ENCODE results near the gene RPS27A.
"Not testable (repeated sequence)": the region's sequence is repeated elsewhere in the genome, so short reads cannot be mapped to it uniquely, and the experiment has no call there.

RPS27A gene

DNA sequence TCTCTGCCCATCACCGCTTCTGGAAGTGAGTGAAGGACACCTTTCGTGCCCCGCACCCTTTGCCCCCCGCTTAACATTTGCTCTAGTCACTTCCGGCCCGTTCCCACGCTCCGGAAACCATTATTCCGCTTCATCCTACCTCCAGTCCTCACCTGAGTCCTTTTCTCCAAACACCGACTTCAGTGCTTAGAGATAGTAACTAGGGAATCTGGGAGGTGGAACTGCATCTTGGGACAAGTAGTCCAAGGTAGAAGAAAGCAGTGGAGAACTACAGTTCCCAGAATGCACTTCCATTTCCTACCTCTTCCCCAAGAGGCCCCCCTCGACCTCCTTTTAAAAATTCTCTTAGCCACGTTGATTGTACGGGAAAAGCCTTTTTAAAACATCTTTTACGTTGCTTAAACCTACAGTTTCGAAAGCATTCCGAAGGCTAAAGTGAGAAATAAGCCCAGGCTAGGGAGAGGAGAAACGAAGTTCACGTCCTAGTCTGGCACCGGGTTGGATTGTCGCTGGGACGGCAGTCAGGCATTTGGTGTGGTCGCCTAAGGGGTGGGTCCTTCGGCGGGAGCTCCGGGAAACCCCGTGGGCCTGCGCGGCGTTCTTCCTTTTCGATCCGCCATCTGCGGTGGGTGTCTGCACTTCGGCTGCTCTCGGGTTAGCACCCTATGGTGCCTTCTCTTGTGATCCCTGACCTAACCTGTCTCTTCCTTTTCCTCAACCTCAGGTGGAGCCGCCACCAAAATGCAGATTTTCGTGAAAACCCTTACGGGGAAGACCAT lies at the start of gene RPS27A, which contains the start of gene CLHC1:
TSS of gene RPS27A (plus strand) at position 605 of the 779 bp plus-strand sequence. CDS start at position 742, 137 bp downstream.
TSS of gene CLHC1 (minus strand) at position 210 of the 779 bp plus-strand sequence. CDS start 9,882 bp downstream, outside the sequence.
- DNase-seq (ENCODE audit: low read depth in 2 of 2), result peak; percentile 93 to 94

DNA sequence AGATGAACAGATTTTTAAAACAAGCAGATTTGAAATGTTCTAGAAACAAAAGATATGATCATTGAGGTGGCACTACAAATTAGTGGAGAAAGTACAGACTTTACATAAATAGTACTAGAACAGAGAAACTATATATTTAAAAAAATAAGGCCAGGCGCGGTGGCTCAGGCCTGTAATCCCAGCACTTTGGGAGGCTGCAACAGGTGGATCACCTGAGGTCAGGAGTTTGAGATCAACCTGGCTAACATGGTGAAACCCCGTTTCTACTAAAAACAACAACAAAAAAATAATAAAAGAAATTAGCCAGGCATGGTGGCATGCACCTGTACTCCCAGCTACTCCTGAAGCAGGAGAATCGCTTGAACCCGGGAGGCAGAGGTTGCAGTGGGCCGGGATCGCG lies 45.7 kb upstream of the RPS27A start:
- DNase-seq (ENCODE audit: low read depth in 2 of 2), result not testable (repeated sequence)

DNA sequence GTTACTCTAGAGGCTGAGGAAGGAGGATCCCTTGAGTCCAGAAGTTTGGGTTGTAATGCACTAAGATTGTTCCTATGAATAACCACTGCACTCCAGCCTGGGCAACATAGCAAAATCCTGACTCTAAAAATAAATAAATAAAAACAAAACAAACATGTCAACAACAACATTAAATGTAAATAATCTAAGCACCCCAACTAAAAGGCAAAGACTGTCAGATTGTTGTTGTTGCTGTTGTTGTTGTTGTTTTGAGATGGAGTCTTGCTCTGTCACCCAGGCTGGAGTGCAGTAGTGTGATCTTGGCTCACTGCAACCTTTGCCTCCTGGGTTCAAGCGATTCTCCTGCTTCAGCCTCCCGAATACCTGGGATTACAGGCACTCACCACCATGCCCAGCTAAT lies 40.6 kb upstream of the RPS27A start:
- not testable (repeated sequence) for DNase-seq (ENCODE audit: low read depth in 2 of 2)

DNA sequence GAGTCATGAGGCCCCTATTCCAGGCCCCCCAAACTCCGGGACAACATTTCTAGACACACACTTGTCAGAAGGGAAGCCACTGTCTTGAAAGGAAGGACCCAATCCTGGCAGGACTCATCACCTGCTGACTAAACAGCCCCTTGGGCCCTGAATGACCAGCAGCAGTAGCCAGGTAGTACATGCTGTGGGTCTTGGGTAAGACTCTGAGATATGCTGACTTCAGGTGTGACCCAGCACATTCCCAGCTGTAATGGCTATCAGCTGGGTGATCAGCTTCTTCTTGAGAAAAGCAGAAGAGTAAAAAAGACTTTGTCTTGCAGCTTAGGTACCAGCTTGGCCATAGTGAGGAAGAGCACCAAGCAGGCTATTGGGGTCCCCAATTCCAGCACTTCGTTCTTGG lies 36.0 kb upstream of the RPS27A start:
- no peak for DNase-seq (ENCODE audit: low read depth in 2 of 2)

DNA sequence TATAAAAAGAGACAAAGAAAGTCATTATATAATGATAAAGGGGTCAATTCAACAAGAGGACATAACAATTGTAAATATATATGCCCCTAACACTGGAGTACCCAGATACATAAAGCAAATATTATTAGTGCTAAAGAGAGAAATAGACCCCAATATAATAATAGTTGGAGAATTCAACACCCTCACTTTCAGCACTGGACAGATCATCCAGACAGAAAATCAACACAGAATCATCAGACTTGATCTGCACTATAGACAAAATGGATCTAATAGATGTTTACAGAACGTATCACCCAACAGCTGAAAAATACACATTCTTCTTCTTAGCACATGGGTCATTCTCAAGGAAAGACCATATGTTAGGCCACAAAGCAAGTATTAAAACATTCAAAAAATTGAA lies 32.1 kb upstream of the RPS27A start:
- DNase-seq (ENCODE audit: low read depth in 2 of 2), result no peak

DNA sequence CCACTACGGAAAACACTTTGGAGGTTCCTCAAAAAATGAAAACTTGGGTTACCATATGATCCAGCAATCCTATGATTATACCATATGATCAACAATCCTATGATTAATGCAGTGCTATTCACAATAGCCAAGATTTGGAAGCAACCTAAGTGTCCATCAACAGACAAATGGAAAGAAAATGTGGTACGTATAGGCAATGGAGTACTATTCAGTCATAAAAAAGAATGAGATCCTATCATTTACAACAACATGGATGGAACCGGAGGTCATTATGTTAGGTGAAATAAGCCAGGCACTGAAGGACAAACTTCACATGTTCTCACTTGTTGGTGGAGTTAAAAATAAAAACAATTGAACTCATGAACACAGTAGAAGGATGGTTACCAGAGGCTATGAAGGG lies 28.0 kb upstream of the RPS27A start:
- no peak for DNase-seq (ENCODE audit: low read depth in 2 of 2)

DNA sequence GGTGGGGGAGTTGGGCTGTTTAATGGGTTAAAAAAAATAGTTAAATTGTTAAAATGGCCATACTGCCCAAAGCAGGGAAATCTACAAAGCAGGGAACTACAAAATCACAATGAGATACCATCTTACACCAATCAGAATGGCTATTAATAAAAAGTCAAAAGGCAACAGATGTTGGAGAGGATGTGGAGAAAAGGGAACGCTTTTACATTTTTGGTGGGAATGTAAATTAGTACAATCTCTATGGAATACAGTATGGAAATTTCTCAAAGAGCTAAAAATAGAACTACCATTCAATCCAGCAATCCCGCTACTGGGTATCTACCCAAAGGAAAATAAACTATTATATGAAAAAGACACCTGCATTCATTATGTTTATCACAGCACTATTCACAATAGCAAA lies 27.5 kb upstream of the RPS27A start:
- no peak for DNase-seq (ENCODE audit: low read depth in 2 of 2)

DNA sequence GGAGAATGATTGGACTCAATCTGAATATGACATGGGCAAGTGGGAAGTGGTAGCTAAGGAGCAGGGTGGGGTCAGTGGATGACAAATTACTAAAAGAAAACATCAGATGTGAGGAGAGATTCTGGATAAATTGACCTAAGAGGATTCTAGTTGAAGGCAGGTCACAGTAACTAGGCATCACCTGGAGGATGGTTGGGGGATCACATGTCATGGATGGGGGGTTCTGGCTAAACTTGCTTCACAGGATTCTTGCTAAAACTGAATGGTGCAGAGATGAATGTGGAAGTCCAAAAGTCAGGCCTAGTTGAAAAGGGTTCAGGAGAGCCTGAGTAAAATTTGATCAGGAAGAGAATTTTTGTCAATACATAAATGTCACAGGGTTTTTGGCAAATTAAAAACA lies 18.7 kb upstream of the RPS27A start:
- DNase-seq (ENCODE audit: low read depth in 2 of 2), result no peak

DNA sequence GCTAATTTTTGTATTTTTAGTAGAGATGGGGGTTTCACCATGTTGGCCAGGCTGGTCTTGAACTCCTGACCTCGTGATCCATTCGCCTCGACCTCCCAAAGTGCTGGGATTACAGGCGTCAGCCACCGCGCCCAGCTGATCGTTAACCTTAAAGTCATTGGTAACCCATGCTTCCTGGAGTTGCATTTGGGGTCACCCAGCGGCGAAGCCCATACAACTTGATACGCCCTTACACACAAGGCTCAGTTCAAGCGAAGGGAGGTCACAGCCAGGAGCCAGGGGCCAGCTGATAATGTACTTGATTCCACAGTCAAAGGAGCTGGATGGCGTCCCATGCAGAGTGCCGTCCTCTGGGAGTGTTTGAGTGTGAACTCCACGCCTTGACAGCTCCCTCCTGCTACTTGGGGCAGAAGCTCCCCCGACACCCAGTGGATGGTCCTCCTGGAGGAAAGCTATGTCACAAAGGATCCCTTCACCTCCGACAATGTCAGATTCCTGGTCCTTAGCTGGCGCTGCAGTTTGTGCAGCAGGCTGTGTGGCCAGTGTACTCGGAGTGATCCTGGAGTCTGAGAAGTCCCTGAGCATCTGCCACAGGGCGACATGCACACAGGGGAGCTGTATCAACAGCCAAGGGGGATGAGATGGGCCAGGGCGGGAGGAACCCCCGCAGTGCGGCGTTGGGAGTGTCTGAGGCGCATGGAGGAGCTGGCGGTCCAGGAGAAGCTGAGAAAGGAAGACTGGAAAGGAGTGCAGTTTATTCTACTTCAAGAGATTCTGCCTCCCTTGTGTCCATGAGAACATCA lies 8.3 kb upstream of the RPS27A start:
- DNase-seq (ENCODE audit: low read depth in 2 of 2), result no peak

DNA sequence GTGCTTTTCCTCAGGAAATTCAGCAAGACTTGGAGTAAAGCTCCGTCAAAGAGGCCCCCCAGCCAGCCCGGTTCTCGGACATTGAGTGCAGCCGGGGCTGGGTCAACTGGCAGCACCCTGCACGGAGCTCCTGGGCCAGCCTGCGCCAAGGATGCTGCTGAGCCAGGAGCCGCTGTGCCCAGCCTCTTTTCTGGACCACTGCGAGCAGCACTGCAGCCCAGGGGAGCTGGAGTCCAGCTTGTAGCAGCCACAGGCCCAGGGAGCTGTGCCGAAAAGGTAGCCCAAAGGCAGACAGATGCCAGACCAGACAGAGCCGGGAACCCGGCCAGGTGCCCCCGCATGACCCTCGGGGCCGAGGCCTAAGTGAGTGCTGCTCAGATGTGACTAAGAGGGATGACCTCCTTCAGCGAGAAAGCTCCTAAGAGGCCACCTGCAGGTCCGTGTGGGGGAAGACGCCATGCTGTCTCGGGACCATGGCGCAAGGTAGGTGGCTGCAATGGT lies 7.7 kb upstream of the RPS27A start:
- DNase-seq (ENCODE audit: low read depth in 2 of 2), result no peak

DNA sequence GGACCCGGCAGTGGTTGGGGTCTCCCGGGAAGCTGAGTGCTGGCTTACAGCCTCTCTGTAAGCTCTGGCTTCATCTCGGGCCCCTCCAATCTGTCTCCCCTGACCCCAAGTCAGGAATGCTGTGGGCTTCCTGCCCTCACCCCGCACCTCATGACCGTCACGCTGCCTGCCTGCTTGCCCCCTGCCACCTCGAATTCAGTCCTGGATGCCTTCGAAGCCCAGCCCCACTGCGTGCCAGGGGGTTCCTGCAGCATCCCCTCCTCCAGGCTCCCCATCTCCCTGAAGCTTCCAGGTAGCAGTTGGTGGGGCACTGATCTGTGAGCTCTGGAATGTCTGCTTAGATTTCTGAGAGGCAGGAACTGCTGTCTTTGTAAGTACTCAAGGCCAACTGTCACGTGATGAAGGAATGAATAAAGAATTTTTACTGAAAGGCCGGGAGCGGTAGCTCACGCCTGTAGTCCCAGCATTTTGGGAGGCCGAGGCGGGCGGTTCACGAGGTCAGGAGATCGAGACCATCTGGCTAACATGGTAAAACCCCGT lies 6.9 kb upstream of the RPS27A start:
- no peak for DNase-seq (ENCODE audit: low read depth in 2 of 2)

DNA sequence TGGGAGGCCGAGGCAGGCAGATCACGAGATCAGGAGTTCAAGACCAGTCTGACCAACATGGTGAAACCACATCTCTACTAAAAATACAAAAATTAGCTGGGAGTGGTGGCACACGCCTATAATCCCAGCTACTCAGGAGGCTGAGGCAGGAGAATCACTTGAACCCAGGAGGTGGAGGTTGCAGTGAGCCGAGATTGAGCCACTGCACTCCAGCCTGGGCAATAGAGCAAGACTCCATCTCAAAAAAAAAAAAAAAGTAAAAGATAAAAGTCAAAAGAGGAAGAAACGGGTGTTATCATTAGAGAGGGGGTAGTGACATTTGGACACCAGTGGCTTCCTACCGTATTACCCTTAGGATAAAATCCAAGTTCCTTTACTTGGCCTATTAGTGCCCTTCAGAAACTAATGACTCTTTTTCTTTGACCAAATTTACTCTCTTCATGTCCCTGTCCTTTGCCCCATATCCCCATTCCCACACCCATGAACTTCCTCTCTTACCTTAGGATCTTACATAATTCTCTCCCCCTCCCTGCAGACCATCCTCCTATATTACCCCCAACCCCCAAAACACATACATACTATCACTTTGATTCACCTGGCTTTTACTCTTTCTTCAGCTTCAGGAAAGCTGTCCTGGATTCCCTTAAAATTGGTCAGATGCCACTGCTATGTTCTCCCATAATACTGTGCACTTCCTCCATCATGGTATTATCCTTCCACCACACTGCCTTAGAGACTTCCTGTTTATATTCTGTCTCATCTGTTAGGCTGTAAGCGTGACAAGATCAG lies 4.9 kb upstream of the RPS27A start:
- DNase-seq (ENCODE audit: low read depth in 2 of 2), result not testable (repeated sequence)

DNA sequence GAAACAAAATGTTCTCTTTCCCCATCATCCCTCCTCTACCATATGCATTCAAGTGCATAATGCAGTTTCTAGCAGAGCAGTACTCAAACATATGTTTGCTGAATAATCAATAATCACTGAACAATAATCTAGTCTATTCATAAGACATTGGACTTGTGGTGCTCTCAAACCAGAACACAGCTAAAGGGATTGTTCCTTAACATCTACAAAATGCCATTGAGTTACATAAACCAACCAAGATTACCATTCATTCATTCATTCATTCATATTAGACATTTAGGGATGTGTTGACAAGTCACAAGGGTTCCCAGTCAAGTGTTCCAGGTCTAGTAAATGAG lies 4.3 kb upstream of the RPS27A start:
- DNase-seq (ENCODE audit: low read depth in 2 of 2), result no peak

DNA sequence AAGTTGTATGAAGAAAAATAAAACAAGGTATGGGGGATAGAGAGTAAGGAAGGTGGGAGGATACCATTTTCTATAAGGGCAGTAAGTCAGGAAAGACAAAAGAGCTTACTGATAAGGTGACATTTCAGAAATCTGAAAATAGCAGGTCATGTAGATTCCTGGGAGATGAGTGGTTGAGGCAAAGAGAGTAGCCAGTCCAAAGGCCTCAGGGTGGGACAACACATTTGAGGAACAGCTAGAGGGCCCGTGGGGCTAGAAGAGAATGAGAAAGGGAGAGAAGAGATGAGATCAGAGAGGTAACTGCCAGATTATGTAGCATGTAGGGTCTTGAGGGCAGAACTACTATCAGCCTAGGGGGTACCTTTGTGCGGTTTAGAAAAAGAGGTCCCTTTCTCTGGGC lies 3.3 kb upstream of the RPS27A start:
- no peak for DNase-seq (ENCODE audit: low read depth in 2 of 2)

DNA sequence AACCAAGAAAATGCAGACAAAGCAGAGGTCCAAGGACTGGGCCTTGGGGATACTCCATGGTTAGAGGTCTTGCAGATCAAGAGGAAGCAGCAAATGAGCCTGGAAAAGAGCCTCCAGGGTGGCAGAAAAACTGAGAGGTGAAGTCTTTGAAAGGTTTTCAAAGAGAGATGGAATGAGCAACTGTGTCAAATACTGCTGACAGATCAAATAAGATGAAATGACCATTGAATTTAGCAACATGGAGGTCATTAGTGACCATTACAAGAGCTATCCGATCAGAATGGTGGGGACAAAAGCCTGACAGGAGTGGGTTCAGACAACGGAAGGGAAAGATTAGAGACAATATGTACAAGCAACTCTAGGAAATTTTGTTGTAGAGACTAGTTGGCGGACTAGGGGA lies 1.9 kb upstream of the RPS27A start:
- DNase-seq (ENCODE audit: low read depth in 2 of 2), result no peak

DNA sequence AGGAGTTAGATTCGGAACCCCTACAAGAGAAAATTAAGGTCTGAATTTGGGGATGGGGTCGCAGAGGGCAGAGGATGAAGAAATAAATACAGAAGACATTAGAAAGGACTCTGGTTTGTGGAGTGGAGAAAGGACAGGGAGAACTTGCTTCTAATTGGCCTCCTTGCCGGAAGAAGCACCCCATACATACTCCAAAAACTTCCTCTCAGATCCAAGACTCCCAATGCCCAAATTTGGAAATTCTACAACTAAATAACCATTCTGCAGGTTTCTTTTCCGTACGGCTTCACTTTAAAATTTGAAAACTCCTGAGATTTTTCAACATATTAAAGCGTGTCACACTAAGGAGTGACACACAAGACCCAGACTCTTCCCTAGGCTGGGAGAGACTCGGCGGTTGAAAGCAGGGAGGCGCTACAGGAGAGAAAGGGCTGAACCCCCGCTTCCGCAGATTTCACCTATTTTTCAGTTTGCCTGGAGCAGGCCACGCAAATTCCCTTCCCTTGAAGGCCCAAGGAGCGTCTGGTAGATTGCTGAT lies 873 bp upstream of the RPS27A start:
- no peak for DNase-seq (ENCODE audit: low read depth in 2 of 2)

DNA sequence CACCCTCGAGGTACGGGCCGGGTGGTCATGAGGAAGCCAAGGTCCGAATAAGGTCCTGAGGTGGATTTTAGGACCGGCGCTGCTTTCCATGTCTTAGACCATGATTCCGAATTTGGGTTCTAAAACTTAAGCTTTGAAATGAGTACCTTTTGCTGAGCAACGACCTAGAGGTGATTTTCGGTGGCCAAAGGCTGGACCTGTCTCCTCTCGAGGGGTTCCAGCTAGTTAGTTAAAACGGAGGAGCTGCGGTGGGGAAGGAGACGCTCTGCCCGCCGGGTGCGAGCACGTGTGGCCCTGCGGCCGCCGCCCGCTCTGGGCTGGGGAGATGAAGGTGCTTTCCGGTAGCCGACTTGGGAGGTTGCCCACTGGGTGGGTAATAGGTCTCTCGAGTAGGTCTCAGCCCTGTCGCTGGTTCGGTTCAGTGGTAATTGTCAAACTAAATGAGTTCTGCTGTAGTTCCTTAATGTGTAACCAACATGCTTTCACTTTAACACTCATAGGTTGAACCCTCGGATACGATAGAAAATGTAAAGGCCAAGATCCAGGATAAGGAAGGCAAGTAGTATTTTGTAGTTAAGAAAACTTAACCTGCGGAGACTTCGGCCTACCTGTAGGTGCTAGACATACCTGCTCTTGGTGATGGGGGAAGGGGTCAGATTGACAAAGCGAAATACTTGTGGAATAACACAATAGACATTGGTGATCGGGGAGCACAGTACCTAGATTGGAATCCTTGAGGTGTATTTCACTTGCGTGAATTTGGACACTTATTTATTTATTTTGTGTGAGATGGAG lies 572 bp downstream of the RPS27A start:
- DNase-seq (ENCODE audit: low read depth in 2 of 2), result peak; percentile 37 to 41

DNA sequence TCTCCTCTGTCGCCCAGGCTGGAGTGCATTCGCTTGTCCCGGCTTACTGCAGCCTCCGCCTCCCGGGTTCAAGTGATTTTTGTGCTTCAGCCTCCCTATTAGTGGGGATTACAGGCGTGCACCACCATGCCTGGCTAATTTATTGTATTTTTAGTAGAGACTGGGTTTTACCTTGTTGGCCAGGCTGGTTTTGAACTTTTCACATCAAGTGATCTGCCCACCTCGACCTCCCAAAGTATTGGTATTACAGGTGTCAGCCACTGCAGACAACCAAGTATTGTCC lies 1.1 kb downstream of the RPS27A start:
- no peak for DNase-seq (ENCODE audit: low read depth in 2 of 2)

DNA sequence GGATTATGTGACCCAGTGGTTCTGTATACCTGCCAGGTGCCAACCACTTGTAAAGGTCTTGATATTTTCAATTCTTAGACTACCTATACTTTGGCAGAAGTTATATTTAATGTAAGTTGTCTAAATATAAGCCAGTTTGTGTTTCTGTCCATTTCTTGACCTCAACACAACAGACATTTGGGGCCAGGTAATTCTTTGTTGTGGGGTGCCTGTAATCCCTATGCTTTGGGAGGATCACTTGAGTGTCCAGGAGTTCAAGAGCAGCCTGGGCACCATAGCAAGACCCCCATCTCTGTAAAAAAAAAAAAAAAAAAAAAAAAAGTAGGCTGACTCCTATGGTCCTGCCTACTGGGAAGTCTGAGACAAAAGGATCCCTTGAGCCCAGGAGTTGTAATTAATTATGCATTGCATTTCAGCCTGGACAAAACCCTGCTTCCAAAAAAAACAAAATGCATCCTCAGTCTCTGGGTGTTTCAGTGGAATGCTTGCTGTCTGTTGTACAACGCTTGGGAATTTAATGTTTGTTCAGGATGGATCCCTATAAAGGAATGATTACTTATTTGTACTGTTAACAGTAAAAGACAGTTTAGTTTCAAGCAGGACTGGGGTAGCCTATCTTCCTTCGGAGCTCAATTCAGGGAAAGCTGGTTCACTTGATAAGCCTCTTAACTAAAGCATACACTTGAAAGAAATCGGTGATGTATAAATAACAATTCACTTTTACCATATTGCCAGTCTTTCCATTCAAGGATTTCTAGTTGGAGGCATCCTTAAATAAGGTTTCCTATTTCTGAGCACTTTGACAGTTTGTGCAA lies 3.4 kb downstream of the RPS27A start:
- DNase-seq (ENCODE audit: low read depth in 2 of 2), result no peak

DNA sequence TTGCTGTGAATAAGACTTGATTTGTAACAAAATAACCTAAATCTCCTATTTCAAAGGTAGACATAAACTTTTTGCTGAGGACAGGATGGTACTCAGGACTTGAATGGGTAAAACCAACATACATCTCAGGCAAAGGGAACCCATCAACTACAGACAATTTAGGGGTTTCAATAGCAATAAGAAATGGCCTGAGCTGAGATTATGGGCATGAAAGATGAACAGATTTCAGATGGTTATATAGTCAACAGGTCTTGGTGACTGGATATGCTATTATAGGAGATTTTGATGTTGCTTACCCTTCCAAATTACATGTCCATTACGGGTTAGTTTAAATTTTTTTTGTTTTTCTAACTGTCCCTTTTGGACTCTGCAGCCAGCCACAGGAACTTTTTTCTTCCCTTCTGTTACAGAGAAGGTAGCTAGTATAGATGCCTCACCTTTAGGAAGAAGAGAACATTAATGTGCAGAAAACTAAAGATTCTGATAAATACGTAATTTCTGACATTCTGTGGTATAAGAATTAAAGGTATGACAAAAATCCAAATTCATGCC lies 4.6 kb downstream of the RPS27A start:
- DNase-seq (ENCODE audit: low read depth in 2 of 2), result no peak
